Colon (tissue), 2 donors: Measurements from ENCODE around the gene IFT20.
"Not testable (repeated sequence)": the region's sequence is repeated elsewhere in the genome, so short reads cannot be mapped to it uniquely, and the experiment has no call there.

ENCODE experiments used
- FAIRE-seq: peaks from 2 replicates; lab custom pipeline; 2012; peaks lifted over from hg19 to GRCh38; lab: Jason Lieb, UNC
- donor health status: control.
- donor health status: control.

The IFT20 gene

DNA sequence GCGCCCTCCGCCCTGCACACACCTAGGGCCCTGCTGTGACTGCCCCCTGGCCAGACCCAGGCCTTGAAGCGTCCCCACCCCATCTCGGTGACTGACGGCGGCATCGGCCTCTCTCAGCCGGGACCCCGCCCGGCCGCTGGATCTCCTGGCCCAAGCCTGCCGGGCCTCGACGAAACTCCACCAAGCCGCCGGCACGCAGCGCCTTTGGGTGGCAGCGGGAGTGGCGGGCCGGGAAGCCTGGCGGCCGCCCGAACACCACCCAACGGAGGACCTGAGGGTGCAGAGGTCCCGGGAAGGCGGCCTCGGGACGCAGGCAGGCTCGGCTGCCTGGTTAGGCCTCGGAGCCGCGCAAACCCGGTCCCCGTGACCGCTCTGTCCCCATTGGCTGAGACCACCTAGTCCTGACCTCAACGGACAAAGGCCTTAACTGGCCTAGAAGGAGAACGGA lies 28.3 kb downstream of the IFT20 start:
- no peak for FAIRE-seq

DNA sequence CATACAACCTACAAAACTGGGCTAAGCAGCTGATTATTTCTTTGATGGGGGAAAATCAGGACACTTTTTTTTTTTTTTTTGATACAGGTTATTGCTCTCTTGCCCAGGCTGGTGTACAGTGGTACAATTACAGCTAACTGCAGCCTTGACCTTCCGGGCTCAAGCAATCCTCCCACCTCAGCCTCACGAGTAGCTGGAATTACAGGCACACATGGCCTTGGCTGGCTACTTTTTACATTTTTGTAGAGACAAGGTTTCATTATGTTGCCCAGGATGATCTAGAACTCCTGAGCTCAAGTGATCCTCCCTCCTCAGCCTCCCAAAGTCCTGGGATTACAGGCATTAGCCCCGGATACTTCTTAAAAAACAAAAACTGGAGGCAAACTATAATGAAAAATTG lies 36.8 kb downstream of the IFT20 start:
- FAIRE-seq, result no peak

DNA sequence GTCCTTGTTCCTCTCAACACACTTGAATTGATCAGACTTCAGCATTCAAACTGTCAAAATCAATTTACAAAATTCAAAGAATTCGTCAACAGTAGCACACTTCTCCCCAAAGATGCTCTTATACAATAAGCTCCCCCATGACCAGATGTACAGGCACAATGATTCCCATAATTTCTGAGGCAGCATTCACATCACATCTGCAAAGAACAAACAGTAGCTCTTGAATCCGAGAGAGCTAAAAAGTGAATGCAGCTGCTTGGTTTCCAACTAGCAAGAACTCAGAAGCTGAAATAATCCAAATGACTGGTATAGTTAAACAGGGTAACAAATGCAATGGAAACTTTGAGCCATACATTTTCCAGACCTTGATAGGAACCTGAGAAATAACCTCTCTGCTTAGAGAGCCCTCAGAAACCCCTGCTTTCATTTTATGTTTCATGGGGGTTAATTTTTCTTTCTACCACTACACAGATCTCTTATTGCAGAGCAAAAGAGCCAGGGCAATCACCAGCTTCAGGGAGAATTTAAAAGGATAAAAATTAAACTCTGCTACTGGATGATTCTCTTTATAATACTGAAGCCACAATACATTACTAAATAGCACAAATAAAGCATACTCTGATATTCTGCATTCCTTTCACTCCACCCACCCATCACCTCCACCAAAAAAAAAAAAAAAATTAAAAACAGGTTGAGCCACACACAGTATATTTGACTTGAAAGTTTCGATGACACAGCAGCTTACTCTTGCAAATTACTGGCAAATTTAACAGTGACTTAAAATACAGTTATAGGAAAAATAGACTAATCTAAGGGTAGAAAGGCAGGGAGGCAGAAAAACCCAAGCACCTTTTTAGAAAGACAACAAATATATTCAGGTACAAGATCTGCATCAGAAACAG lies 39.3 kb downstream of the IFT20 start:
- FAIRE-seq, result no peak

DNA sequence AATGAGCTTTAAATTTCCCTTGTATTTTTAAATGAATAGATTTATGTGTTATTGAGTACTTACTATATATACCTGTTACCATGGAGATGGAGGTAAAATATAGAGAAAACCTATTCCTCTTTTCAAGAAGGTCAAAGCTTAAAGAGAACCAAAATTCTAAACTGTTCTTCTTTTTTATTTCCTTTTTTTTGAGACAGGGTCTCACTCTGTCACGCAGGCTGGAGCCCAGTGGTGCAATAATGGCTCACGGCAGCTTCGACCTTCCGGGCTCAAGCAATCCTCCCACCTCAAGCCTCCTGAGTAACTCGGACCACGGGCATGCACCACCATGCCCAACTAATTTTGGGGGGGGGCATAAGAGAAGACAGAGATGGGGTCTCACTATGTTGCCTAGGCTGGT lies 41.3 kb downstream of the IFT20 start:
- FAIRE-seq, result no peak

DNA sequence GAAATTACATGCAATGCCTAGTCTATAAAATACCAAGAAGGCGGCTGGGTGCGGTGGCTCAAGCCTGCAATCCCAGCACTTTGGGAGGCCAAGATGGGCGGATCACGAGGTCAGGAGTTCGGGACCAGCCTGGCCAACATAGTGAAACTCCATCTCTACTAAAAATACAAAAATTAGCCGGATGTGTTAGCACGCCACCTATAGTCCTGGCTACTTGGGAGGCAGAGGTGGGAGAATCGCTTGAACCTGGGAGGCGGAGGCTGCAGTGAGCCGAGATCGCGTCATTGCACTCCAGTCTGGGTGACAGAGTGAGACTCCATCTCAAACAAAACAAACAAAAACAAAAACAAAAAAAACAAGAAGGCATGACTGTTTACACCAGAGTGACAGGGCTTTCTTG lies 42.4 kb downstream of the IFT20 start:
- not testable (repeated sequence) for FAIRE-seq

DNA sequence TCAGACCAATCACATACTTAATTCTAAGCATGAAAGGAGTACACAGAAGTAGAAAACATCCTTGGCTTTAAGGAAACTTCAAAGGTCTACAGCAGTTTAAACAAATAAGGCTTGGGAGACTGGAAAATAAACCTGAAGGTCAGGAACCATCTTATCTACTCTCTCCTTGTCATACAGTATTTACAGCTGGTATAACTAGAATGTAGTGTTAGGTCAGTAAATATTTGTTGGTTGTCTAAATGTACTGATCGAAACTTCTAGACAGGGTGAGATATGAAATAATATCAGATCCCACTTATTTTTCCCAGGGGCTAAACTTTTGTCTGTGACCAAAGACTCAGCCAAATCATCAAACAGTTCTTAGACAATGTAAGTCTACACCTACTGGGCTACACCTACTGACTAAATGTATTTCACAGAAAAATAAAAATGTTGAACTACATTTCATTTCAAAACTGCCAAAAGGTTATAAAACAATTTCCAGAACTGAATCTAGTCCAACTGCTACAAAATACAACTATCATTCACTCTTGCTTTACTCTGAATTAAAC lies 43.4 kb downstream of the IFT20 start:
- FAIRE-seq, result no peak

DNA sequence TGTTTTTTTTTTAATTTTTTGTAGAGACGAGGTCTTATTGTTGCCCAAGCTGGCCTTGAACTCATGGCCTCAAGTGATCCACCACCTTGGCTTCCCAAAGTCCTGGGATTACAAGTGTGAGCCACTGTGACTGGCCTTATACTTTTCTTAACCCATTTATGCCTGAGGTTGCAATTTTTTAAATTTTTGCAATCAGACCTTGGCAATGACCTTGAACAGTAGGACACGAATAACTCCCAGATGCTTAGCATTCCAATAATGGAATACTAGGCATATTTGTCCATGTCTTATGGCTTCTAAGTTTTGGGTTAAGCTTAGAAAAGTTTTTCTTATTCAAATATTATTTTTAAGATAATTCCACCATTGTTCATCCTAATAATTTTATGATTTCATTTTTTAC lies 44.6 kb downstream of the IFT20 start:
- no peak for FAIRE-seq

DNA sequence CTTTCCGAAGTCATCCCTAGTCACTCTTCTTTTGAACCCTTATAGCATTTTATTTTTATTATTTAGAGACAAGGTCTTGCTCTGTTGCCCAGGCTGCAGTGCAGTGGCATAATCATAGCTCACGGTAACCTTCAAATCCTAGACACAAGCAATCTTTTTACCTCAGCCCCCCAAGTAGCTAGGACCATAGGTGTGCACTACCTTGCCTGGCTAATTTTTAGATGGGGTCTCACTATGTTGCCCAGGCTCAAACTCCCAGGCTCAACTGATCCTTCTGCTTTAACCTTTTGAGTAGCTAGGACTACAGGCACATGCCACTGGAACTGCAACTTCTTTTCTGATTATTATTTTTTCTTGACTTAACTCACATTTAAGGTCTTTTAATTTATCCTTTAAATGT lies 49.3 kb downstream of the IFT20 start:
- FAIRE-seq, result no peak

DNA sequence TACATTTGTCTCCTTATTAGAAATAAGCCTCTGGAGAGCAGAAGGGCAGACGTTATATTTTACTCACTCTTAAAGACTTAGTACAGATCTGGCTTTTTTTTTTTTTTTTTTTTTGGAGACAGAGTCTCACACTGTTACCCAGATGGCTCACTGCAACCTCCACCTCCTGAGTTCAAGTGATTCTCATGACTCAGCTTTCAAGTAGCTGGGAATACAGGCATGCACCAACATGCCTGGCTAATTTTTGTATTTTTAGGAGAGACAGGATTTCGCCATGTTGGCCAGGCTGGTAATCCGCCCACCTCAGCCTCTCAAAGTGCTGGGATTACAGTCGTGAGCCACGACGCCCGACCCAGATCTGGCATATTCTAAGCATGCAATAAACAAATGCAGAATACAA lies 52.7 kb downstream of the IFT20 start:
- no peak for FAIRE-seq

DNA sequence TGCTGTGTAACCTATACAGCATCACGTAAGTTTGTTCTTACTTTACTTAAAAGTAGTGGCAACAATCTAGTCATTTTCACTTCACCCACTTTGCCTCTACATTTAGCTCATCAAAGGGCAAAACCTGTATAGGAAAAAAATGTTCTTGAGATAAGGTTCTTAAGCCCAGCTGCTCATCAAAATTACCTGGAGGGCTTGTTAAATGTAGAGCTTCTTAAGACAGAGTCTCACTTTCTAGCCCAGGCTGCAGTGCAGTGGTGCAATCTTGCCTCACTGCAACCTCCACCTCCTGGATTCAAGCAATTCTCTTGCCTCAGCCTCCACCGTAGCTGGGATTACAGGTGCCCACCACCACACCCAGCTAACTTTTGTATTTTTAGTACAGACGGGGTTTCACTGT lies 54.4 kb downstream of the IFT20 start:
- no peak for FAIRE-seq

DNA sequence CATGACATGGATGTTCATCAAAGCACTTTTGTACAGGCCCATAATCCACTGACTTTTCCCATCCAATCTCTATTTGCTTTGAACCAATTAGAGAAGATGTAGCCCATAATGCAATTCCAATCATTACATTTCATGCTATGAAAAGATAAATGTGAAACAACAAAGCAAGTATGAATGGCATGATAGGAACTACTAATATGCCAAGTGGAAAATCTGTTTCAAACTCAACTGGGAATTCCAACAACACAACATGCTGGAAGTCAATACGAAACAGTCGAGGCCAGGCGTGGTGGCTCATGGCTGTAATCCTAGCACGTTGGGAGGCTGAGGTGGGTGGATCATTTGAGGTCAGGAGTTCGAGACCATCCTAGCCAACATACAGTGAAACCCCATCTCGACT lies 55.9 kb downstream of the IFT20 start:
- FAIRE-seq, result no peak
